PC-3 (cell line): ENCODE measurements around the gene SLC44A5. TPM values are rescaled to one million over a fixed set of nuclear protein-coding genes. Genes with fewer than 3 reads are reported as not detected.

Source experiments
- ATAC-seq: fragments of 200-7000 bp; cut with Tn5 transposase; 2 replicates; pipeline ENCODE4 v1.9.1; 2020; ENCODE audit warnings: mild to moderate bottlenecking, moderate library complexity
- BruUV-seq: library from RNA; stranded (reverse); fragments of 400-500 nt; replicated peaks from 2 replicates; lab custom pipeline; 2021; lab: Mats Ljungman, UMichigan
- CTCF ChIA-PET: fragments of 300-600 bp; sonication (Branson Sonifier 250); formaldehyde crosslinking; loops from one replicate; lab custom pipeline; 2022; ENCODE audit warnings: antibody characterized with exemption; lab: Charles Lee
- POLR2A ChIA-PET: fragments of 300-600 bp; sonication (Branson Sonifier 250); formaldehyde crosslinking; loops from one replicate; lab custom pipeline; 2022; ENCODE audit warnings: antibody characterized with exemption; ENCODE audit not compliant: unreplicated experiment; lab: Charles Lee
- DNase-seq: peaks from one replicate; pipeline ENCODE4 v3.0.0-alpha.2; 2015
- H2AFZ ChIP-seq: fragments of 300-600 bp; sonication (generic); 2 replicates; pipeline ENCODE4 v1.6.0; 2016; ENCODE audit warnings: antibody characterized with exemption, low read length
- H3F3A ChIP-seq: fragments of 300-600 bp; sonication (generic); one replicate; pipeline ENCODE4 v1.6.0; 2017; ENCODE audit warnings: antibody characterized with exemption, low read length, control low read depth, mild to moderate bottlenecking; ENCODE audit not compliant: unreplicated experiment
- H3K27ac ChIP-seq: fragments of 300-600 bp; sonication (generic); 2 replicates; pipeline ENCODE4 v1.5.1; 2016; ENCODE audit warnings: mild to moderate bottlenecking, low read length
- H3K27me3 ChIP-seq: fragments of 300-600 bp; sonication (generic); 2 replicates; pipeline ENCODE4 v1.6.1; 2016; ENCODE audit warnings: low read length, mixed read lengths
- H3K36me3 ChIP-seq: fragments of 300-600 bp; sonication (generic); 2 replicates; pipeline ENCODE4 v1.6.1; 2016; ENCODE audit warnings: low read depth, mixed run types, low read length, mixed read lengths
- H3K4me1 ChIP-seq: fragments of 300-600 bp; sonication (generic); 2 replicates; pipeline ENCODE4 v1.5.1; 2016; ENCODE audit warnings: low read length; ENCODE audit not compliant: insufficient read depth
- H3K4me2 ChIP-seq: fragments of 300-600 bp; sonication (generic); 2 replicates; pipeline ENCODE4 v1.6.0; 2016; ENCODE audit warnings: low read length
- H3K4me3 ChIP-seq: fragments of 300-600 bp; sonication (generic); 2 replicates; pipeline ENCODE4 v1.5.1; 2016; ENCODE audit warnings: mild to moderate bottlenecking, low read length, mixed read lengths
- H3K79me2 ChIP-seq: fragments of 300-600 bp; sonication (generic); 2 replicates; pipeline ENCODE4 v1.6.1; 2017; ENCODE audit warnings: low read length, mixed read lengths
- H3K9ac ChIP-seq: fragments of 300-600 bp; sonication (generic); 2 replicates; pipeline ENCODE4 v1.6.0; 2016; ENCODE audit warnings: mild to moderate bottlenecking, low read length
- H3K9me2 ChIP-seq: fragments of 300-600 bp; sonication (generic); replicated peaks from 2 replicates; pipeline ENCODE4 v1.6.1; 2016; ENCODE audit warnings: mixed run types, low read length, mixed read lengths
- H3K9me3 ChIP-seq: fragments of 300-600 bp; sonication (generic); 2 replicates; pipeline ENCODE4 v1.6.1; 2016; ENCODE audit warnings: low read length, mixed read lengths
- H4K20me1 ChIP-seq: fragments of 300-600 bp; sonication (generic); 2 replicates; pipeline ENCODE4 v1.6.1; 2016; ENCODE audit warnings: low read length, mixed read lengths
- EZH2 ChIP-seq: fragments of 300-600 bp; sonication (generic); IDR thresholded peaks from one replicate; pipeline ENCODE4 v1.6.1; 2017; ENCODE audit warnings: antibody characterized with exemption, mild to moderate bottlenecking, low read length; ENCODE audit not compliant: unreplicated experiment
- EZH2phosphoT487 ChIP-seq: fragments of 300-600 bp; sonication (generic); IDR thresholded peaks from 2 replicates; pipeline ENCODE4 v1.6.1; 2018; ENCODE audit warnings: mild to moderate bottlenecking, antibody characterized with exemption, low read length, borderline replicate concordance
- intact Hi-C: fragments of 100-400 bp; cut with micrococcal nuclease; formaldehyde crosslinking; loops from 2 replicates; pipeline ENCODE4 v1.9.0; 2023
- total RNA-seq: library from RNA; depleted of rRNA; stranded (reverse); fragments of >200 nt; gene quantifications from 2 replicates; pipeline ENCODE4 v1.2.3, GENCODE V29; 2014
- TF ChIP-seq, protein P1 (sequence below): fragments of 300-600 bp; sonication (generic); conservative IDR thresholded peaks from 2 replicates; pipeline ENCODE4 v1.5.1; 2017; ENCODE audit warnings: antibody characterized with exemption, low read depth, mild to moderate bottlenecking, low read length

SLC44A5 gene
- total RNA-seq, 1 experiment from 2014 or later: not detected

DNA sequence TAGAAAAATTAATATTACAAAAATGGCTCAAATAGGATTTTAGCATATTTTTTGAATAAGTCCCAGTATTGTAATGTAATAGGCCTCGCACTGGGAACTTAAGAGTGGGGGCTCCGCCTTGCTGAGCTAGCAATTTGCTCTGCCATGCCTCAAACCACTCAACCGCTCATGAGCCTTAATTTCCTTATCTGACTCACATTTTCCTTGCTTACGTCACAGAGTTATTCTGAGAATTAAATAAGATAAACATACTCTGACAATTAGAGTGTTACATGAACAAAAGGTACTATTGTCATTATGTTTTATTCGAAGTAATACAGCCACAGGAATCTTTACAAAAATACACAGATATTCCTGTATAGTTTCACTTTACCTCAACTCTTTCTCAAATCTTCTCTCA lies 108.1 kb downstream of the SLC44A5 start:
- intact Hi-C loops: no loop called here
- no peak overlapping the region for H3K9ac ChIP-seq
- H2AFZ ChIP-seq: no peak overlapping the region
- POLR2A ChIA-PET: no interaction called here
- DNase-seq (no peak), ATAC-seq (no peak)
- H3K4me1 ChIP-seq: no peaks in the 10 kb centered on the region
- H4K20me1 ChIP-seq: no peaks in the 10 kb centered on the region
- H3K27ac ChIP-seq: no peak overlapping the region
- no peaks in the 10 kb centered on the region for H3F3A ChIP-seq
- no peaks in the 10 kb centered on the region for H3K9me3 ChIP-seq
- H3K4me3 ChIP-seq: no peak overlapping the region
- H3K27me3 ChIP-seq: peaks cover 12% of the 10 kb centered on the region
- CTCF ChIA-PET: no interaction called here
- no peak overlapping the region for H3K4me2 ChIP-seq
- no peaks in the 10 kb centered on the region for H3K79me2 ChIP-seq
- TF ChIP-seq, protein P1, sequence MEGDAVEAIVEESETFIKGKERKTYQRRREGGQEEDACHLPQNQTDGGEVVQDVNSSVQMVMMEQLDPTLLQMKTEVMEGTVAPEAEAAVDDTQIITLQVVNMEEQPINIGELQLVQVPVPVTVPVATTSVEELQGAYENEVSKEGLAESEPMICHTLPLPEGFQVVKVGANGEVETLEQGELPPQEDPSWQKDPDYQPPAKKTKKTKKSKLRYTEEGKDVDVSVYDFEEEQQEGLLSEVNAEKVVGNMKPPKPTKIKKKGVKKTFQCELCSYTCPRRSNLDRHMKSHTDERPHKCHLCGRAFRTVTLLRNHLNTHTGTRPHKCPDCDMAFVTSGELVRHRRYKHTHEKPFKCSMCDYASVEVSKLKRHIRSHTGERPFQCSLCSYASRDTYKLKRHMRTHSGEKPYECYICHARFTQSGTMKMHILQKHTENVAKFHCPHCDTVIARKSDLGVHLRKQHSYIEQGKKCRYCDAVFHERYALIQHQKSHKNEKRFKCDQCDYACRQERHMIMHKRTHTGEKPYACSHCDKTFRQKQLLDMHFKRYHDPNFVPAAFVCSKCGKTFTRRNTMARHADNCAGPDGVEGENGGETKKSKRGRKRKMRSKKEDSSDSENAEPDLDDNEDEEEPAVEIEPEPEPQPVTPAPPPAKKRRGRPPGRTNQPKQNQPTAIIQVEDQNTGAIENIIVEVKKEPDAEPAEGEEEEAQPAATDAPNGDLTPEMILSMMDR: no peak
- TF ChIP-seq EZH2 (no peak), EZH2phosphoT487 (no peak)
- no peaks in the 10 kb centered on the region for H3K9me2 ChIP-seq
- no peaks in the 10 kb centered on the region for H3K36me3 ChIP-seq
- BruUV-seq: no TSS peak

DNA sequence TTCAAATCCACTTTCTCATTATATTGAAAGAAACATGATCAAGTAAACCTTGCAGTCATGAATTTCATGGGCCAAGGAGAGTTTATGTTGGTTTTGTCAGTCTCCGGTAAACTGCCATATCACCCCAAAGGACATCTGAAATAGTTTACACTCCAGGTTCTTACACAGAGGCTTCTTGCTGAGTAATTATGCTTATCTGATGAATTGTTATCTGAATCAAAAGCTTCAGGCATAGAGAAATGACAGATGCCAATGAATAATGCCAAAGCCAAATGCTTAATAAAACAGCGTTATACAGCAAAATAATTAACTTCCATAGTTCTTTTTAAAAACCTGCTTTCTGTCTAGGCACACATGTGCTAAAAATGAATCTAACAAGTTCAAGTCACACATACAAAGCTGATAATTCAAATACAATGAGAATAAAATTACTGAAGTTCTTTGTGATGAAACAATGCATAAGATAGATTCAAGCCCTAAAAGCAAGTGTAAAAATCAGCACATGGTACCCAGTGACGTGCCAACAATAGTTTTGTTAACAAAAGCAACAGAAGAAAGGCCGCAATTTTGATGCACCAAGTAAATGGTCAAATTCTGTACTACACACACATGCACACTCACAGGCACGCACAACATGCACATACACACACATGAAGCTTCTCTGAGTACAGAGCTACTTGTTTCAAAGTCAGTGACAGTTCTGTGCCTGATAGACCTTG lies 109.2 kb downstream of the SLC44A5 start:
- no peak overlapping the region for H3K27ac ChIP-seq

More for the DNA sequence above, 109.2 kb downstream of the SLC44A5 start:
- ATAC-seq: no peak
- H3K79me2 ChIP-seq: no peaks in the 10 kb centered on the region
- no peaks in the 10 kb centered on the region for H3K4me1 ChIP-seq
- no peaks in the 10 kb centered on the region for H3K36me3 ChIP-seq
- CTCF ChIA-PET: no interaction called here
- no peak for DNase-seq
- H3F3A ChIP-seq: no peaks in the 10 kb centered on the region
- no peaks in the 10 kb centered on the region for H4K20me1 ChIP-seq
- H3K27me3 ChIP-seq: peaks cover 12% of the 10 kb centered on the region
- no peaks in the 10 kb centered on the region for H3K9me3 ChIP-seq
- H3K4me3 ChIP-seq: no peak overlapping the region
- no TSS peak for BruUV-seq
- POLR2A ChIA-PET: no interaction called here
- no peaks in the 10 kb centered on the region for H3K9me2 ChIP-seq
- no peak overlapping the region for H3K9ac ChIP-seq
- TF ChIP-seq, protein P1: no peak
- no peak for TF ChIP-seq EZH2phosphoT487
- TF ChIP-seq EZH2: no peak
- H3K4me2 ChIP-seq: no peak overlapping the region
- no peak overlapping the region for H2AFZ ChIP-seq
- intact Hi-C loops: no loop called here
